Colon (tissue), 2 donors: ENCODE data around the gene NES.

ENCODE experiments used
- FAIRE-seq: peaks from 2 replicates; lab custom pipeline; 2012; peaks lifted over from hg19 to GRCh38; lab: Jason Lieb, UNC
- donor health status: control.
- donor health status: control.

Gene NES

DNA sequence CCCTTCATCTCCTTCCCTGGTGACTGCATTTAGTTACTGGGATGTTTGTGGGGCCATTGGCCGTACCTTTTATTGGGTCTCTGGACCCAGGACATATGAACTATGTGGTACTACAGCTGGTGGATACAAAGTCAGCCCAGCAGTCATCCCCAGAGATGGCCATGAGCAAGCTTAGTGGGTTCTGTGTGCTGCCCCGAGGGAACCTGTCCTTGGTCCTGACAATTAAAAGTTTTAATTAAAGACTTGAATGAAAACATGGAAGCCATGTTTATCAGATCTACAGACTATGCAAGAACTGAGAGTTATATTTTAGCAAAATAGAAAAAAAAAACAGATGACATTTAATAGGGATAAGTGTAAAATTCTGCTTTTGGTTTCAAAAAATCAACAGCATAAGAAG lies 2.8 kb upstream of the NES start:
- FAIRE-seq: no peak

- FAIRE-seq: no peak
Observed at GRCh38 chr1:156677616-156678596, 699 bp upstream of the NES start.

DNA sequence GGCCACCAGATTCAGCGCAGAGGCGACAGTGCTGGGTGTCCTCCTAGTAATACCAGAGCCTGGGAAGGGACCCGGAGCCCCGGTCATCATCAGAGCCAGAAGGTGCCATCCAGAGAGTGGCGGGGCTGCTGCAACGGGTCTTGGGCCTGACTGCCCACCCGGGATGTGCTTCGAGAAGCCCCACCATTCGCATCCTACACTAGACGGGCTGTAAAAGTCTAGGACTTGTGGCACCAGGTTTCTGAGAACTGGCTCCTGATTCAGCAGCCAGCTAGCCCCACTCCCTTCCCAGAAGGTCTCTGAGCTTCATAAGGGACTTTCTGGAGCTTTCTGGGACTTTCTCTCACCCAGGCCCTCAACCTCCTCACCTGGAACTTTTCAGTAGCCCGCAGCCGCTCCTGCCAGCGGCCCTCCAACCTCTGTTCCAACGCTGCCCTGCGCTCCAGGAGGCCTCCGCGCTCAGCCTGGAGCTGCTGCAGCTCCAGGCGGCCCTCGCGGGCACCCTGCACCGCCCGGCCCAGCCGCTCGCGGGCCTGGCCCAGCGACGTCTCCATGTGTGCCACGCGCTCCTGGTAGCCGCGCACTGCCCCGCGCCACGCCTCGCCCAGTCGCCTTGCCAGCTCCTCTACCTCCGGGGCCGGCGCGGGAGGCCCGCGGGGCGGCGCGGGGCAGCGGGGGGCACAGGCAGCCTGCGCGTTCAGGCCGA lies 940 bp downstream of the NES start:
- FAIRE-seq: no peak

DNA sequence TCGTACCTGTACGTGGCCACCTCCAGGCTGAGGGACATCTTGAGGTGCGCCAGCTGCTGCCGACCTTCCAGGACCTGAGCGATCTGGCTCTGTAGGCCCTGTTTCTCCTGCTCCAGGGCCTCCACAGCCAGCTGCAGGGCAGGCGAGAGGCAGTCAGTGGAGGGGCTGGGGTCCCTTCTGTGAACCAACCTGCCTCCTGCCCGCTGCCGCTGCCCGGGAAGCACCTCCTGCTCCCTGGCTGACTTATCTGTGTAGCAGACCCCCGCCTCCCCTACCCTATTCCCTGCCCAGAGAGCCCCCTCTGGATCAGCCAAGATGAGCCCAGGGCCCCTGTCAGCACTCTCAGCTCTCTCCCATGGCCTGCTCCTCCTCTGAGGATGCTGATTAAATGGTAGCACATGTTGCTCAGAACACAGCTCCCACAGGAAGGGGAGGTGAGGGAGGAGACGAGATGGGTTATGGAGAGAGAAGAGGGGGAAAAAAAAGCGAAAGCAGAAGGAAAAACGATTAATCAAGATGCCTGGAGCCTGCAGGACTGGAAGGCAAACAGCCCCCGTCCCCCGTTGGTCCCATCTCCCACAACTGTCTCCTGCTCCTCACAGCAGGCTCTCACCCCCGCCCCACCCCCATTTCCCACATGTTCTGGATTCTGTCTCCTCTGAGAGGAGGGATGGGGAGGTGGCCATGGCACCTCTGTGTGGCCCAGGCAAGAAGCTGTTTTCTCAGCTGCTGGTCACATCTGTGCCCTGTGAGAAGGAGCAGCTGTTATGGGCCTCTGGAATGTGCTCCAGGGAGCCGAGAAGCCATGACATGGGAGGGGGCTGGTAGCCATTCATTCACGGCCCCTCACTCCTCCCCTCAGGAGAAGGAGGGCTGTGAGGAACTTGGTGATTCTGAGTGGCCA lies 1.7 kb downstream of the NES start:
- FAIRE-seq: no peak

DNA sequence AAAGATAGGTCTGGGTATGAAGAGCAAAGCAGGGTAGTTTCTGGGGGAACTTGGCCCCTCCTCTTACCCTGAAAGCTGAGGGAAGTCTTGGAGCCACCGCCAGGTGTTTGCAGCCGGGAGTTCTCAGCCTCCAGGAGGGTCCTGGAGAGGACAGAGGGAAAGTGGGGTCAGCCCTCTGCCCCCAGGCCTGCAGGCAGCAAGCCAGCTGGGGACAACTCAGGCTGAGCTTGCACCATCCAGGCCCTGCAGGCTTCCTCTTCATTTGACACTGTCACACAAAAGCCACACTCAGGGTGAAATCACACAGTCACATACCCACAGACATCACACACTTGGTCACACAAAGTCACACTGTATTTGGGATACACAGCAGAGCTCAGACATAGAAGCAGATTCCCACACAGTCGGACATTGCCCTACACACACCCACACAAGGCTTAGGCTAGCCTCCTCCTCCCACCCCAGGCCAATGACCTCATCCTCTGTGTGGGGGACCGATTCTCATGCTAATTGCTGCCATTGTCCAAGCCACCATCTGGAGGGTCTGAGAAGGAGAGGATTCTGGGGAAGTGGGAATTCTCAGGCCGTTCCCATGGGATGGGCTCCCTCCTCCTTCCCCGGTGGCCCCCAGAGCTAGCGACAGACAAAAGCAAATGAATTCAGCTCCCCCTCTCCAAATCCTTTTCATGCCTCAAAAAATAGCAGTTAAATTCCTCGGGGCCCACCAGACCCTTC lies 3.7 kb downstream of the NES start:
- FAIRE-seq: no peak

- FAIRE-seq: no peak
Observed at GRCh38 chr1:156671804-156672203, 5.4 kb downstream of the NES start.

- FAIRE-seq: no peak
Observed at GRCh38 chr1:156670791-156671190, 6.4 kb downstream of the NES start.

DNA sequence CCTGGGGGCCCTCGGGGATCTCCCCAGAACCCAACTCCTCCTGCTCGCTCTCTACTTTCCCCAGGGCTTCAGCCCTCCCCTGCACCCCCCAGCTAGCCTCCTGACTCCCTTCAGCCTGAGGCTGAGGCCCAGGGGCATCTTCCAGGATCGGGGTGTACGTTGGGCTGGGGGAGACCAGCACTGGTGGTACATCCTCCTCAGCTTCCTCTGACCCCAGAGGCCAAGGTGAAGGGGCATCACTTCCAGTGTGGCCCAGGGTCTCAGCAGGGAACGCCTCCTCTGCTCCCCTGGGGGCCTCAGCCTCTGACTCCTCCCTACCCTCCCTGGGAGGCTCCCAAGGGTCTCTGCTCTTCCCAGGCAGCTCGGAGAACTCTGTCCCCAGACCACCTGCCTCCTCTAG lies 6.8 kb downstream of the NES start:
- FAIRE-seq: no peak

- FAIRE-seq: no peak
Observed at GRCh38 chr1:156669794-156670193, 7.4 kb downstream of the NES start.

DNA sequence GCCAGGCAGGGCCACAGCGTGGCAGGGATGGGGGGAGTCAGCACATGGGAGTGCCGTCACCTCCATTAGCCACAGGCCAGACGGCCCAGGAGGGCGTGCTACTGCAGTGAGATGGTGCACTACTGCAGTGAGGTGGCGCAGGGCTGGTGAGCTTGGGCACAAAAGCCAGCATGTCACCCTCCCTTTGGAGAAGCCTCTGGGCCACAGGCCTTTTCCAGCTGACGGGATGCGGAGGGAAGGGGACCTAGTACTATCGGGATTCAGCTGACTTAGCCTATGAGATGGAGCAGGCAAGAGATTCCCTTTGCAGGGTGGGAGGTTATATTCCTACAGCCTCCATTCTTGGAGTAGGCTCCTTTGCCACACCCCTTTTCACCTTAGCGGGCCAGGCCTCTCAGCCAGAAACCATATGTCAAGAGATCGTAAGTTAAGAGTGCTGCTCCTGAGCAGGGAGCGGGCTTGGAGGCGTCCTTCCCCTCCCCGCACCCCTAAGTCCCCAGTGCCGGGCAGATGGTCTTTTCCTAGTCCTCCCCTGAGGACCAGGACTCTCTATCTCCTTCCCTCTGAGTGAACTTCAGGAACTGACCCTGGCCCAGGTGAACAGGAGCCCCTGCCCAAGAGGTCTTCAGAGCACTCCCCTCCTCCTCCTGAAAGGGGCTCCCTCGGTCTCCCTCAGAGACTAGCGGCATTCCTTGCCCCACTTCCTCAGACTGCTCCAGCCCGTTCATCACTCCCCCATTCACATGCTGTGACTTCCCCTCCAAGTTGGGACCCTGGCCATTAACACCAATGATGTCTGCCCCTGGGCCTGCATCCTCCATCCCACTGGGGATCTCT lies 8.2 kb downstream of the NES start:
- no peak for FAIRE-seq

DNA sequence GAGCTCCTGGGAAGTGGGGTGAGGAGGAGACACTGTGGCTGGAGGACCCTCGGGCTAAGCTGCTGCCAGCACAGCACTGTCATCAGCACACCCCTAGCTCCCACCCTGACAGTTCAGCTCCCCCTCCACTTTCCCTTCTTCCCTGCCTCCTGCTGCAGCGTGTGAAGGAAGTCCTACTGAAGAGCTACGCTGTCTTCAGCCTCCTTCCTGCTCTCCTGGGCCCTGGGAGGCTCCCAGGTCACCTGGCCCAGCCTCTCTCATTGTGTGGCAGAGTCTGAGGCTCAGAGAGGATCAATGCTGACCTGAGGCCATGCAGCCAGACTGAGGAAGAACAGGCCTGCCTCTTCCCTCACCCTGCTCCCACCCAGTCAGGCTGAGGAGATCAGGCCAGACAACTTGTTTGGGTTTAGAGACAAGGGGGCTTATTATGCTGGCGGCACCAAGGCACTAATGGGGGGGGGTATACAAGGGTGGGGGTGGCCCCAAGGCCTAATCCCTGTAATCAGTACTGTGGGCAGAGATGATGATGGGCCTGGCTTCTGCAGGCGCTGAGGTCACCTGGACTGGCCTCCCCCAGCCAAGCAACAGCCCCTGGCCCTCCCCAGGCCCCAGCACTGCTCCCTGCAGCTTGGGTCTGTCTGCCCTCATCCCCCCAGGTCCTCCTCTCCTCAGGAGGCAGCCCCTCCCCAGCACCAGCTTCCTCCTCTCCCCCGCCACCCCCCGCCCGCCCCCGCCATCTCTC lies 9.1 kb downstream of the NES start:
- FAIRE-seq: no peak

GRCh38 chr1:156667610-156667967 lies 9.6 kb downstream of the NES start:
- no peak for FAIRE-seq

DNA sequence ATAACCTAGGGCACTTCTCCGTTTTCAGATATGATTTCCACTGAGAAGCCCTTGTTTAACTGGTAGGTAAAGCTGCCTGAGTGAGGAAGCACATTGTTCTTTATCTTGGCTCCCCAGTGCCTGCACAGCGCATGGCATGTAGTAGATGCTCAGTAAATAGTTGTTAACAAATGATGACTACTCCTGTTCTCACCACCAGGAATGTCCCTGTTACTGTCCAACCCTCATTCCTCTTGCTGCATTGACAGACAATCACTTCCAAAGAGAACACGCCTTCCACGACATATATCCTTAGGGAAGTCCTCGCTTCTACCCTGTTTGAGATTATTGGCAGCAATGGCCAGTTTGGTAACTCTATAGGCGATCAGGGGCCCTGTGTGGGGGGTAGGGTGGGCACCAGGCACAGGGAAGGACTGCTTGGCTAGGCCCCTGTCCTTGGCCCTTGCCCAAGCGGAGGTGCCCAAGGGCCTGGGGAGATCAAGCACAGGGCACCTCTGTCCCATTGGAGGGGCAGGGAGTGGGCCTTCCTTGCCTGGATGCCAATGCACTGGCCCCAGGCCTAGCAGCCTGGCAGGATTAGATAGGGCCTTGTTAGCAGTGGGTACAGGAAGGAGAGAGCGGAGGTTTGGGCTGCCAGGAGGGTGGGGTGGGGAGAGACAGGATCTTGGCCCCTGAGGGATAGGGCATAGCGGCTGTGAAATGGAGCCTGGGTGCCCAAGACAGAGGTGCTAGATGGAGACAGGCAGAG lies 10.2 kb downstream of the NES start:
- no peak for FAIRE-seq

DNA sequence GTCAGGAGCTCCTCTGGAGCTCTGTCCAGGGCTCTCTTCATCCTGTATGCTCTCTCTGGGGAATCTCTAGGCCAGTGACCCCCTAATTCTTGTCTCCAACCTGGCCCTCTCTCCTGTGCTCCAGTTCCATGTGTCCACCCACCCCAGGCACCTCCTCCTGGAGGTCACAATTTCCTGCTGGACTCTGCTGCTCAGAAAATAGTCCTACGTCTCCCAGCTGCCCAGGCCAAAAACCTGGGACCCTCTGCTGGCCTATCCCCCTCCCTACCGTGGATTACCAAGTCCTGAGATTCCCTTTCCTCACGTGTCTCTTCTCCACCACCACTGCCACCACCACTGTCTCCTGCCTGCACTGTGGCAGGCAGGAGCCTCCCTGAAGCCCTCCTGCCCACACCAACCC lies 11.7 kb downstream of the NES start:
- no peak for FAIRE-seq

- FAIRE-seq: no peak
Observed at GRCh38 chr1:156664767-156665411, 12.3 kb downstream of the NES start.

DNA sequence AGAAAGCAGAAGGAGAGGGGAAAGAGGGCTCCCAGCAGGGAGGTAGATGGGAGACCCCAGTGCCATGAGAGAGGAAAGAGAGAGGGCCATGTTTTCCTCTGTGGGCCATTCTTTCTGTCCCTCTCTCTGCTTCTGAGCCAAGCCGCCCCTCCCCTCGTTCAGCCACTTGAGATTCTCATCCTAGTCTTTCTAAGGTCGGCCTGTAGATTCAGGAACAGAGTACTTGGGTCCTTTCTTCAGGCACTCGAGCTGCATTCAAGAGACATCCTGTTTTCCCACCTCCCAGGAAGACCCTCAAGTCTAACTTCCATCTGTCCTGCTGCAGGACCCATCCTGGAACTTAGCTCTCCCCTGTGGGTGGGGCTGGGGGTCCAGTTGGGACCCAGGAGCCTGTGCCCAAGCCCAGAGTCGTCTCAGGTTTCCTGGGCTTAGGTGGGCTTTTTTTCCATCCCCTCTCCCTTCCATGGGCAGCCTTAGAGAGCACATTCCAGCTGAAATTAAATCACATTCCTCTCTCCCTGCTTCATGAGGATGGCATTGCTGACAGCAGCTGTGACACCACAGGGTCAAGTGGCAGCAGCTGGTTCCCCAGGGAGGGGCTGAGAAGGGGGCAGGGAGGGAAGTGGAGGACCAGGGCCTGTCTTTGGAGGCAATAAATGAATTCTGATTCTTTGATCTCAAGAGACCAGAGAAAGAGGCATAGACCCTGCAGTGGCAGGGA lies 13.0 kb downstream of the NES start:
- no peak for FAIRE-seq

DNA sequence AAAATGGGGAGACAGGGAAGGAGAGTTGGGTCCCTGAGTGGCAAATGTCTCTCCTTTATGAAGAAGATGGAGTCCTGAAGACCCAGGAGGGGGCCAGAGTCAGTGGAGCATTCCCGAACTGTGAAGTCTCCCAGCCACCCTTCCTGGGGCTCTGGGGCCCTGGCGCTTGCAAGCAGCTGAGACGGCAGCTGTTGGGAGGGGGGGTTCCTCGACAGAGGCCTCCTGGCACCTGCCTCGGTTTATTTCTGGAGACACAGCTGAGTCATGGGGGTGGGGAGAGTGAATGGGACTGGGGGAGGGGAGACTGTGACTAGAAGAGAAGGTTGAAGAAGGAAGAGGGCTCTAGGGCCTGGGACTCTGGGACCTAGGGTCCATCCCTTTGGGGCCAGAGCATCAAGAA lies 14.0 kb downstream of the NES start:
- FAIRE-seq: no peak

- no peak for FAIRE-seq
Observed at GRCh38 chr1:156662800-156663055, 14.5 kb downstream of the NES start.
